Ramos (cell line): ENCODE results near the gene AARS1.
"Not testable (repeated sequence)": the region's sequence is repeated elsewhere in the genome, so short reads cannot be mapped to it uniquely, and the experiment has no call there.

Experiments used
- in situ Hi-C: fragments of 300-500 bp; cut with MboI; formaldehyde crosslinking; loops from one replicate; pipeline ENCODE4 v1.14.3; 2022; ENCODE audit warnings: low sequenced_read_pairs; ENCODE audit not compliant: unreplicated experiment

The AARS1 gene

DNA sequence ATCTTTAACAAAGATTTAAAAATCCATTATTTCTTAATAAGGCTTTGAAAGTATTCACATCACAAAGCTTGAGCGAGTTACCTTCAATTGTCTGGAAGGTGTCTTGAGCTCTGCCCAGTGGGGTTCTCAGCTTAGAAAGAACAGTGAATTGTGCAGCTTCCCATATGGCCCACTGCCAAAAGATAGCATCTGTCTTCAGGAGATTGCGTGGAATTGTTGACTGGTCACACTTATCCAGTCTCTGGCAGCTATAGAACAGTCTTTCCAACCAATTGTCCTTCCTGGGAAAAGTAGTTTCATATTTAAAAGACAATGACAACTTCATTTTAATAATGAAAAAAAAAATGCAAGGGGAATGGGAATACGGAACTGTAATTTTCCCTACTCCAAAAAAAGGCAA, 57.5 kb downstream of the AARS1 start:
- in situ Hi-C loops: not testable (repeated sequence)

DNA sequence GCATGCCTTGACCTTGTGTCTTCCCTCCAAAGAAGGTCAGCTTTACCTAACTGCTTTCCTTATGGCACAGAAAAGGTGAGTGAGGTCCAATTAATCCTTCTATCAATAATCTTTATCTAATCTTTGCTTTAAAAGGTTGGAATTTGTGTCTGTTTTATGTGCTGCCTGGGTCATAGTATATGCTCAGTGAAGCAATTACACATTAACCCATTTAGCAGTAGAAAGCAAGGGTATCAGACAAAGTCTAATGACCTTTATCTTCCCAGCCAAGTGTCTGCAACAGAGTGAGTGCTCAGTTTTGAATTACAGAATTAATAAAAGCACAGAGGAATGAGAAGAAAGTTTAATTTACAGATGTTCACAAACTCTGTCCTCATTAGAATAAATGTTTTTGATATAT, 63.3 kb downstream of the AARS1 start:
- in situ Hi-C loops: not testable (repeated sequence)

DNA sequence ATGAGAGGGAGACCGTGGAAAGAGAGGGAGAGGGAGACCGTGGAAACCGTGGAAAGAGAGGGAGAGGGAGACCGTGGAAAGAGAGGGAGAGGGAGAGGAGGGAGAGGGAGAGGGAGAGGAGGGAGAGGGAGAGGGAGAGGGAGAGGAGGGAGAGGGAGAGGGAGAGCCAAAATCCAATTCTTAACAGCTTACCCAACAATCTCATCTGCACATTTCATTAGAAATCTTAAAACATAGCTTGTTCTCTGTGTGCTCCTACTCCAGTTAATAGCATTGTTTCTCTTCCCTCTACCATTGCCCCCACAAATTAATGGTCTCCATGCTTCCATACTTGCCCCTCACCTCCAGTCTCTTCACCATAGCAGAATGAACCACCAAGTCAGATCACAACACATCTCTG, 63.9 kb downstream of the AARS1 start:
- in situ Hi-C loops: not testable (repeated sequence)

DNA sequence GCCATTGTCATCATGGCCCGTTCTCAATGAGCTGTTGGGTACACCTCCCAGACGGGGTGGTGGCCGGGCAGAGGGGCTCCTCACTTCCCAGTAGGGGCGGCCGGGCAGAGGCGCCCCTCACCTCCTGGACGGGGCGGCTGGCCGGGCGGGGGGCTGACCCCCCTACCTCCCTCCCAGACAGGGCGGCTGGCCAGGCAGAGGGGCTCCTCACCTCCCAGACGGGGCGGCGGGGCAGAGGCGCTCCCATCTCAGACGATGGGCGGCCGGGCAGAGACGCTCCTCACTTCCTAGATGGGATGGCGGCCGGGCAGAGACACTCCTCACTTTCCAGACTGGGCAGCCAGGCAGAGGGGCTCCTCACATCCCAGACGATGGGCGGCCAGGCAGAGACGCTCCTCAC, 64.7 kb downstream of the AARS1 start:
- in situ Hi-C loops: not testable (repeated sequence)

DNA sequence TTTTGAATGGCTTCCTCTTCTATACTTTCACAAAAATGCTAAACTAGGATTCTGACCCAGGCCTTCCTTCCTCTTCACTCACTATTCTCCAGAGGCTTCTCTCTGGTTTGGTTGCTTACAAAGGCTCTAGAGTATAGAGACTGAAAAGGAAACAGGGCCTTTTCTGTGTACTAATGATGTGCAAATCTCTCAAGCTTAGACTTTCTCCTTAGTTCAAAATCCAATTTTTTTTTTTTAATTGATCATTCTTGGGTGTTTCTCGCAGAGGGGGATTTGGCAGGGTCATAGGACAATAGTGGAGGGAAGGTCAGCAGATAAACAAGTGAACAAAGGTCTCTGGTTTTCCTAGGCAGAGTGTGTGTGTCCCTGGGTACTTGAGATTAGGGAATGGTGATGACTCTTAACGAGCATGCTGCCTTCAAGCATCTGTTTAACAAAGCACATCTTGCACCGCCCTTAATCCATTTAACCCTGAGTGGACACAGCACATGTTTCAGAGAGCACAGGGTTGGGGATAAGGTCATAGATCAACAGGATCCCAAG, 65.3 kb downstream of the AARS1 start:
- in situ Hi-C loops: not testable (repeated sequence)

DNA sequence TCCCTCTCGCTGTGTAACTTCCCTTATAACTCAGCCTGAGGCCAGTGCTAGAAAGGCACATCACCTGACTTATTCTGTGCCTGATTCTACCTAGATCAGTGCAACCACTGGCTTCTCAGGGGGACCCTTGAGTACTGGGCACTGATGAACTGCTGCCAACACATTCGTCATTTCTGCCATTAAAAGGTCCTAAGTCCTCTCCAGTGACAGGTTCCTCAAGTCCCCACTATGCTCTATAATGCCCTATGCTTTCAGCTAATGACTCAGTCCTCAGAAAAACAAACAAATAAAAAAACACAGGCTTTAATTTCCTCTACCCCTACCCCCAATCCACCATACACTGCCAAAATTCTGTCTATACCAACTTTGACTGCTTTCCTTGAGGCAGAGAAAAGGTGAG, 66.1 kb downstream of the AARS1 start:
- in situ Hi-C loops: not testable (repeated sequence)

DNA sequence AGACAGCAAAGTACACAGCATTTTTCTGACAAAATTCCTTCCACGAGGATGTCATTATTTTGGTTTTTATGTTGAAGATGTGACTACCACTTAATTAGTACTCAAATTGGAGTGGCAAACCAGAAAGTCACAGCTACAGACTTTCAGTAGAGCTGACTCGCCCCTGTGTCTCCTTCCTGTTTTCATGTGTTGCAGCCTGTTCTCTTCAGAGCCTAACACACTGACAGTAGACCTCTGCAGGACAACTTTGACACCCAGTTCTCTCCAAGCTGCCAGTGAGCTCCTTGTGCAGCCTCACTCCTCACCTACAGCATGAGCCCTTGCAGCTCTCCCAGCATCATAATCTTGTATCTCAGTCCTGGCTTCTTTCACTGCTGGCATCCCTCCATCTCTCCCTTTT, 66.7 kb downstream of the AARS1 start:
- in situ Hi-C loops: not testable (repeated sequence)

DNA sequence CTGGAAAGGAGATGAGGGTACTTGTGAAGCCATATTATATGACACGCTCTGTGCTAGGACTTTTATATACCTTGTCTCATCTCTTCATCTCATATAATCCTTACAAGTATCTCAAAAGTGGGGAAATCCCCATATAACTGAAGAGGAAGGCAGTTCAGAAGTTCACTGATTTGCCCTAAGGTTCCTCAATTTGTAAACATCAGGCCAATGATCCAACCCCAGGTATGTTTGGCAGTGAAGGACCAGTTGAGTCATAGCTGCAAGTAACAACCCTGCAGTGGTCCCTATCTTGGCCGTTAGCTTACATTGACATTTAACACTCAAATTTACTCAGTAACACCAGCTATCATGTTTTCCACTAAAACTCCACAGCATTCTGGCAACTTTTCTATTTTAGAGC, 70.7 kb downstream of the AARS1 start:
- in situ Hi-C loops: not testable (repeated sequence)

DNA sequence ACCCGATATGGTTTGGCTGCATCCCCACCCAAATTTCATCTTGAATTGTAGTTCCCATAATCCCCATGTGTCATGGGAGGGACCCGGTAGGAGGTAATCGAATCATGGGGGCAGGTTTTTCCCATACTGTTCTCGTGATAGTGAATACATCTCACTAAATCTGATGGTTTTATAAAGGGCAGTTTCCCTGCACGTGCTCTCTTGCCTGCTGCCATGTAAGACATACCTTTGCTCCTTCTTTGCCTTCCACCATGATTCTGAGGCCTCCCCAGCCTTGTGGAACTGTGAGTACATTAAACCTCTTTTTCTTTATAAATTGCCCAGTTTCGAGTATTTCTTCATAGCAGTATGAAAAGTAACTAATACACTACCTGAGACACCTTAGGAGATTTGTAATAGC, 82.9 kb downstream of the AARS1 start:
- in situ Hi-C loops: not testable (repeated sequence)

DNA sequence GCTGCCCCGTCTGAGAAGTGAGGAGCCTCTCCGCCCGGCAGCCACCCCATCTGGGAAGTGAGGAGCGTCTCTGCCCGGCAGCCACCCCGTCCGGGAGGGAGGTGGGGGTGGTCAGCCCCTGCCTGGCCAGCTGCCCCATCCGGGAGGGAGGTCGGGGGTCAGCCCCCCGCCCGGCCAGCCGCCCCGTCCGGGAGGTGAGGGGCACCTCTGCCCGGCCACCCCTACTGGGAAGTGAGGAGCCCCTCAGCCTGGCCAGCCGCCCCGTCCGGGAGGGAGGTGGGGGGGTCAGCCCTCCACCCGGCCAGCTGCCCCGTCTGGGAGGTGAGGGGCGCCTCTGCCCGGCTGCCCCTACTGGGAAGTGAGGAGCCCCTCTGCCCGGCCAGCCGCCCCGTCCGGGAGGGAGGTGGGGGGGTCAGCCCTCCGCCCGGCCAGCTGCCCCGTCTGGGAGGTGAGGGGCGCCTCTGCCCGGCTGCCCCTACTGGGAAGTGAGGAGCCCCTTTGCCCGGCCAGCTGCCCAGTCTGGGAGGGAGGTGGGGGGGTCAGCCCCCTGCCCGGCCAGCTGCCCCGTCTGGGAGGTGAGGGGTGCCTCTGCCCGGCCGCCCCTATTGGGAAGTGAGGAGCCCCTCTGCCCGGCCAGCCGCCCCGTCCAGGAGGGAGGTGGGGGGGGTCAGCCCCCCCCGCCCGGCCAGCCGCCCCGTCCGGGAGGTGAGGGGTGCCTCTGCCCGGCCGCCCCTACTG, 84.5 kb downstream of the AARS1 start:
- in situ Hi-C loops: not testable (repeated sequence)

DNA sequence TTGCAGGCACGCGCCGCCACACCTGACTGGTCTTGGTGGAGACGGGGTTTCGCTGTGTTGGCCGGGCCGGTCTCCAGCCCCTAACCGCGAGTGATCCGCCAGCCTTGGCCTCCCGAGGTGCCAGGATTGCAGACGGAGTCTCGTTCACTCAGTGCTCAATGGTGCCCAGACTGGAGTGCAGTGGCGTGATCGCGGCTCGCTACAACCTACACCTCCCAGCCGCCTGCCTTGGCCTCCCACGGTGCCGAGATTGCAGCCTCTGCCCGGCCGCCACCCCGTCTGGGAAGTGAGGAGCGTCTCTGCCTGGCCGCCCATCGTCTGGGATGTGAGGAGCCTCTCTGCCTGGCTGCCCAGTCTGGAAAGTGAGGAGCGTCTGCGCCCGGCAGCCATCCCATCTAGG, 85.3 kb downstream of the AARS1 start:
- in situ Hi-C loops: not testable (repeated sequence)

DNA sequence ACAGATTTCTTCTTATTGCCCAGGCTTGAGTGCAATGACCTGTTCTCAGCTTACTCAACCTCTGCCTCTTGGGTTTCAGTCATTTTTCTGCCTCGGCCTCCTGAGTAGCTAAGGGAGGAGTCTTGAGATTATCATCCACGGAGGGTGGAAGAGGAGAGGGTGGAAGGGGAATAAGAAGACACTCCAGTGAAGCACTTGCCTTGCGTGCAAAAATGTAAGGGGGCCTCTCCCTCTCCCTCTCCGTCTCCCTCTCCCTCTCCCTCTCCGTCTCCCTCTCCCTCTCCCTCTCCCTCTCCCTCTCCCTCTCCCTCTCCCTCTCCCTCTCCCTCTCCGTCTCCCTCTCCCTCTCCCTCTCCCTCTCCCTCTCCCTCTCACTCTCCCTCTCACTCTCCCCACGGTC, 85.8 kb downstream of the AARS1 start:
- in situ Hi-C loops: not testable (repeated sequence)
